NCI-H748 treated with DMSO at 0.1 percent for 48 hours (cell line): Measurements from ENCODE around the gene ATP8A2.
A peak's percentile ranks its signal among the peaks of the same experiment; 100 is the strongest.

Experiments used
- DNase-seq: peaks from one replicate; lab custom pipeline; 2025; lab: John Stamatoyannopoulos, UW

The ATP8A2 gene

GRCh38 chr13:25630329-25630900 lies 258.6 kb downstream of the ATP8A2 start:
- DNase-seq, result no peak

GRCh38 chr13:25632166-25632888 lies 260.6 kb downstream of the ATP8A2 start:
- no peak for DNase-seq

GRCh38 chr13:25633093-25633492 lies 261.3 kb downstream of the ATP8A2 start:
- no peak for DNase-seq

GRCh38 chr13:25645681-25646080 lies 273.9 kb downstream of the ATP8A2 start:
- DNase-seq, result no peak

- no peak for DNase-seq
Observed at GRCh38 chr13:25649001-25649633, 277.3 kb downstream of the ATP8A2 start.

- DNase-seq, result no peak
Observed at GRCh38 chr13:25652764-25653163, 281.0 kb downstream of the ATP8A2 start.

GRCh38 chr13:25654322-25654721 lies 282.5 kb downstream of the ATP8A2 start:
- no peak for DNase-seq

GRCh38 chr13:25657157-25657556 lies 285.4 kb downstream of the ATP8A2 start:
- DNase-seq, result no peak

- peak; percentile 67 for DNase-seq
Observed at GRCh38 chr13:25659091-25659795, 287.5 kb downstream of the ATP8A2 start.

- no peak for DNase-seq
Observed at GRCh38 chr13:25660996-25661395, 289.2 kb downstream of the ATP8A2 start.

GRCh38 chr13:25662516-25662915 lies 290.7 kb downstream of the ATP8A2 start:
- no peak for DNase-seq

- no peak for DNase-seq
Observed at GRCh38 chr13:25668345-25668744, 296.6 kb downstream of the ATP8A2 start.

GRCh38 chr13:25673711-25674110 lies 301.9 kb downstream of the ATP8A2 start:
- no peak for DNase-seq

- DNase-seq, result no peak
Observed at GRCh38 chr13:25674371-25674770, 302.6 kb downstream of the ATP8A2 start.

GRCh38 chr13:25675060-25675459 lies 303.3 kb downstream of the ATP8A2 start:
- DNase-seq, result no peak

- no peak for DNase-seq
Observed at GRCh38 chr13:25677956-25678355, 306.2 kb downstream of the ATP8A2 start.

- DNase-seq, result no peak
Observed at GRCh38 chr13:25678398-25678797, 306.6 kb downstream of the ATP8A2 start.

GRCh38 chr13:25679159-25679558 lies 307.4 kb downstream of the ATP8A2 start:
- DNase-seq, result no peak

GRCh38 chr13:25679936-25680335 lies 308.2 kb downstream of the ATP8A2 start:
- DNase-seq, result no peak

- DNase-seq, result no peak
Observed at GRCh38 chr13:25682276-25682675, 310.5 kb downstream of the ATP8A2 start.

GRCh38 chr13:25683056-25683455 lies 311.3 kb downstream of the ATP8A2 start:
- no peak for DNase-seq

GRCh38 chr13:25683662-25684370 lies 312.0 kb downstream of the ATP8A2 start:
- DNase-seq, result no peak
